ENCODE results near the gene MAD2L1BP. TPM values are rescaled to one million over a fixed set of nuclear protein-coding genes. Genes with fewer than 3 reads are reported as not detected.

Gene MAD2L1BP
- total and polyA plus RNA-seq, 2 of the 13 experiments (the other 11 are each of a cell fraction or from before 2014, with no cell fraction given), result 54.2 to 55.5 TPM

DNA sequence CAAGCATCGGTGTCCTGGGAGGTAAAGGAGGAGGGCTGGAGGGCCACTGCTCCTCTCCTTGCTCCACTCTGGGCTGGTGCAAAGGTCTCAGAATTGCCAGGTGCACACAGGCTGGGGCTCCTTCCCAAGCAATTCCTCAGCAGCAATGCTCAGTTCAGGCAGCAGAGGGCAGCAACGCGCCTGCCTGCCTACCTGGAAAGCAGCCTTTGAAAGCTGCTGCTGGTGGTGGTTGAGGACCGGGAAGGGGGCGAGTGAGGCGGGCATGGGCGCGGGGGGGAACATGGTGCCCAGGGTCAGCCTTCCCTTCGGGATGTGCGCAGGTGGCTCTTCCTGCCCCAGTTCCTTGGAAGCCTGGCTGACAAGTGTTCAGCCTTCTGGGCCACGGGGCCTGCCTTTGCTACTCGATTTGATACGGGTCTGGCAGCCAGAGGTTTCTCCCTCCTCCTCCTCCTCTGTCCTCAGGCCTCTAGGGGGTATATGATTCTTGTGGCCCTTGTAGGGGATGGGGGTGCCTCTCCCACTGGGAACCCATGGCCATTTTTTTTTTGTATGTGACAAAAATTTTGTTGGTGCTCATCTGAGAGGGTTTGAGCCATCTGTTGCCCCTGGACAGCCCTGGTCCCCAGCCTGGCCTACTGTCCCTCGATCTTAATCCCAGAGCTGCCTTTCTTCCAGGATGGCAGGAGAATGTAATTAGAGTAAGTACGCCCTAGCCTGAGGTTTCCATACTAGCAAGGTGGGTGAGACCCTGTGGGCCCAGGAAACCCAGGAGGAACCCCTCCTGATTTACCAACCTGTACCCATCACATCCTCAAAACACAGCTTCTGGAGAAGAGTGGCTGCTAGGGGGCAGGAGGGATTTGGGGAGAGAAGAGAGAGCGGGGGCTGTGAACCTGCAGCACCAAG lies 31.9 kb downstream of the MAD2L1BP start (continued):
- TF ChIP-seq ZBTB7B (CRISPR knock-in tag; IDR thresholded peaks at IDR 0.05) (peak; percentile 55; the same call in 1 of the 2 replicates), ZNF337 (CRISPR knock-in tag; IDR thresholded peaks at IDR 0.05; ENCODE audit: borderline replicate concordance, low read depth) (no peak), ZSCAN21 (CRISPR knock-in tag; IDR thresholded peaks at IDR 0.05; ENCODE audit: borderline replicate concordance) (no peak; the same call in 1 of the 2 replicates), ZNF749 (CRISPR knock-in tag; IDR thresholded peaks at IDR 0.05; ENCODE audit: borderline replicate concordance) (0 out of 2 replicates have a peak, but pooled peaks have one; percentile 21), ZBTB20 (CRISPR knock-in tag; IDR thresholded peaks at IDR 0.05; ENCODE audit: borderline replicate concordance, low read depth) (peak; percentile 43; the same call in 1 of the 2 replicates), SSRP1 (CRISPR knock-in tag; IDR thresholded peaks at IDR 0.05) (peak; percentile 60; the same call in 1 of the 2 replicates), MIXL1 (CRISPR knock-in tag; IDR thresholded peaks at IDR 0.05) (peak; percentile 77), ZBTB49 (CRISPR knock-in tag; IDR thresholded peaks at IDR 0.05; ENCODE audit: borderline replicate concordance) (peak; percentile 66; the same call in 1 of the 2 replicates), ZNF781 (CRISPR knock-in tag; IDR thresholded peaks at IDR 0.05; ENCODE audit: borderline replicate concordance, not compliant biosample characterization) (no peak), PCBP1 (IDR thresholded peaks at IDR 0.05; ENCODE audit: borderline replicate concordance, low read depth, low read length) (0 out of 2 replicates have a peak, but pooled peaks have one; percentile 82), SKIL (CRISPR knock-in tag; IDR thresholded peaks at IDR 0.05; ENCODE audit: borderline replicate concordance) (no peak), BORCS8-MEF2B (CRISPR knock-in tag; IDR thresholded peaks at IDR 0.05) (0 out of 2 replicates have a peak, but pooled peaks have one; percentile 29), TARDBP (CRISPR knock-in tag; IDR thresholded peaks at IDR 0.05) (peak; percentile 53), ZNF136 (CRISPR knock-in tag; IDR thresholded peaks at IDR 0.05; ENCODE audit: low read depth) (peak; percentile 70; the same call in 1 of the 2 replicates), FOSL1 (CRISPR knock-in tag; IDR thresholded peaks at IDR 0.05; ENCODE audit: borderline replicate concordance) (no peak), NONO (IDR thresholded peaks at IDR 0.05) (no peak), NONO (CRISPR knock-in tag; conservative IDR thresholded peaks at IDR 0.05) (peak; percentile 87), ZNF850 (CRISPR knock-in tag; conservative IDR thresholded peaks at IDR 0.05) (peak; percentile 49; the same call in 1 of the 2 replicates)
- TF ChIP-seq, protein P1, sequence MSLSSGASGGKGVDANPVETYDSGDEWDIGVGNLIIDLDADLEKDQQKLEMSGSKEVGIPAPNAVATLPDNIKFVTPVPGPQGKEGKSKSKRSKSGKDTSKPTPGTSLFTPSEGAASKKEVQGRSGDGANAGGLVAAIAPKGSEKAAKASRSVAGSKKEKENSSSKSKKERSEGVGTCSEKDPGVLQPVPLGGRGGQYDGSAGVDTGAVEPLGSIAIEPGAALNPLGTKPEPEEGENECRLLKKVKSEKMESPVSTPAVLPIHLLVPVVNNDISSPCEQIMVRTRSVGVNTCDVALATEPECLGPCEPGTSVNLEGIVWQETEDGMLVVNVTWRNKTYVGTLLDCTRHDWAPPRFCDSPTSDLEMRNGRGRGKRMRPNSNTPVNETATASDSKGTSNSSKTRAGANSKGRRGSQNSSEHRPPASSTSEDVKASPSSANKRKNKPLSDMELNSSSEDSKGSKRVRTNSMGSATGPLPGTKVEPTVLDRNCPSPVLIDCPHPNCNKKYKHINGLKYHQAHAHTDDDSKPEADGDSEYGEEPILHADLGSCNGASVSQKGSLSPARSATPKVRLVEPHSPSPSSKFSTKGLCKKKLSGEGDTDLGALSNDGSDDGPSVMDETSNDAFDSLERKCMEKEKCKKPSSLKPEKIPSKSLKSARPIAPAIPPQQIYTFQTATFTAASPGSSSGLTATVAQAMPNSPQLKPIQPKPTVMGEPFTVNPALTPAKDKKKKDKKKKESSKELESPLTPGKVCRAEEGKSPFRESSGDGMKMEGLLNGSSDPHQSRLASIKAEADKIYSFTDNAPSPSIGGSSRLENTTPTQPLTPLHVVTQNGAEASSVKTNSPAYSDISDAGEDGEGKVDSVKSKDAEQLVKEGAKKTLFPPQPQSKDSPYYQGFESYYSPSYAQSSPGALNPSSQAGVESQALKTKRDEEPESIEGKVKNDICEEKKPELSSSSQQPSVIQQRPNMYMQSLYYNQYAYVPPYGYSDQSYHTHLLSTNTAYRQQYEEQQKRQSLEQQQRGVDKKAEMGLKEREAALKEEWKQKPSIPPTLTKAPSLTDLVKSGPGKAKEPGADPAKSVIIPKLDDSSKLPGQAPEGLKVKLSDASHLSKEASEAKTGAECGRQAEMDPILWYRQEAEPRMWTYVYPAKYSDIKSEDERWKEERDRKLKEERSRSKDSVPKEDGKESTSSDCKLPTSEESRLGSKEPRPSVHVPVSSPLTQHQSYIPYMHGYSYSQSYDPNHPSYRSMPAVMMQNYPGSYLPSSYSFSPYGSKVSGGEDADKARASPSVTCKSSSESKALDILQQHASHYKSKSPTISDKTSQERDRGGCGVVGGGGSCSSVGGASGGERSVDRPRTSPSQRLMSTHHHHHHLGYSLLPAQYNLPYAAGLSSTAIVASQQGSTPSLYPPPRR (CRISPR knock-in tag; IDR thresholded peaks at IDR 0.05; ENCODE audit: borderline replicate concordance), result peak; percentile 51; the same call in 1 of the 2 replicates
